Neural cell (in vitro differentiated cells): ENCODE data around the gene NYAP2. TPM values are rescaled to one million over a fixed set of nuclear protein-coding genes. Genes with fewer than 3 reads are reported as not detected.
A peak's percentile ranks its signal among the peaks of the same experiment; 100 is the strongest.

ENCODE experiments used
- H2AFZ ChIP-seq: fragments of 200-600, 300-800 bp; sonication (generic), shearing (Covaris generic); 2 replicates; pipeline ENCODE4 v1.6.0; 2014; ENCODE audit warnings: low read depth, mild to moderate bottlenecking, antibody characterized with exemption, low read length, moderate library complexity
- H3F3A ChIP-seq: fragments of 200-600 bp; shearing (Covaris generic); 2 replicates; pipeline ENCODE4 v1.6.1; 2016; ENCODE audit warnings: mild to moderate bottlenecking, moderate library complexity, mixed read lengths, antibody characterized with exemption, low read length; ENCODE audit not compliant: insufficient read depth, poor library complexity, severe bottlenecking
- H3K27ac ChIP-seq: fragments of 200-600, 300-800 bp; sonication (generic), shearing (Covaris generic); 2 replicates; pipeline ENCODE4 v1.5.1; 2014; ENCODE audit warnings: mild to moderate bottlenecking, low read length, moderate library complexity
- H3K27me3 ChIP-seq: fragments of 300-800, 200-600 bp; sonication (generic), shearing (Covaris generic); 2 replicates; pipeline ENCODE4 v1.6.0; 2014; ENCODE audit warnings: mild to moderate bottlenecking, low read depth, low read length, moderate library complexity; ENCODE audit not compliant: insufficient read depth
- H3K36me3 ChIP-seq: fragments of 300-800, 200-600 bp; sonication (generic), shearing (Covaris generic); 2 replicates; pipeline ENCODE4 v1.5.1; 2014; ENCODE audit warnings: mild to moderate bottlenecking, antibody characterized with exemption, low read length, moderate library complexity; ENCODE audit not compliant: insufficient read depth
- H3K4me2 ChIP-seq: fragments of 300-800, 200-600 bp; sonication (generic), shearing (Covaris generic); 2 replicates; pipeline ENCODE4 v1.6.0; 2014; ENCODE audit warnings: mild to moderate bottlenecking, low read length
- H3K4me3 ChIP-seq: fragments of 300-800, 200-600 bp; sonication (generic), shearing (Covaris generic); 2 replicates; pipeline ENCODE4 v1.5.1; 2014; ENCODE audit warnings: mild to moderate bottlenecking, low read length, moderate library complexity
- H3K79me2 ChIP-seq: fragments of 200-600 bp; shearing (Covaris generic); replicated peaks from 2 replicates; pipeline ENCODE4 v1.6.0; 2014; ENCODE audit warnings: mild to moderate bottlenecking, low read length, moderate library complexity; ENCODE audit not compliant: insufficient read depth
- H3K9ac ChIP-seq: fragments of 300-800, 200-600 bp; sonication (generic), shearing (Covaris generic); 2 replicates; pipeline ENCODE4 v1.6.1; 2016; ENCODE audit warnings: mild to moderate bottlenecking, low read length, mixed read lengths
- H3K9me2 ChIP-seq: fragments of 200-600 bp; shearing (Covaris generic); 2 replicates; pipeline ENCODE4 v1.6.1; 2016; ENCODE audit warnings: mild to moderate bottlenecking, low read length, mixed read lengths; ENCODE audit not compliant: insufficient read depth
- H3K9me3 ChIP-seq: fragments of 200-600, 300-800 bp; sonication (generic), shearing (Covaris generic); 2 replicates; pipeline ENCODE4 v1.6.1; 2016; ENCODE audit warnings: mild to moderate bottlenecking, mixed run types, low read length, moderate library complexity, mixed read lengths
- H4K20me1 ChIP-seq: fragments of 200-600 bp; shearing (Covaris generic); 2 replicates; pipeline ENCODE4 v1.6.1; 2016; ENCODE audit warnings: mild to moderate bottlenecking, mixed run types; ENCODE audit not compliant: insufficient read depth
- EP300 ChIP-seq: fragments of 450-650 bp; conservative IDR thresholded peaks from 2 replicates; pipeline ENCODE4 v1.6.1; 2014; ENCODE audit warnings: antibody characterized with exemption, mild to moderate bottlenecking, moderate library complexity; ENCODE audit not compliant: poor library complexity, severe bottlenecking
- EZH2 ChIP-seq: fragments of 200-600, 300-800 bp; shearing (Covaris generic), sonication (generic); IDR thresholded peaks from 2 replicates; pipeline ENCODE4 v1.6.1; 2014; ENCODE audit warnings: antibody characterized with exemption, low read length, borderline replicate concordance, mild to moderate bottlenecking; ENCODE audit not compliant: insufficient read depth, poor library complexity, severe bottlenecking
- MXI1 ChIP-seq: fragments of 450-650 bp; conservative IDR thresholded peaks from 2 replicates; pipeline ENCODE4 v1.6.1; 2014; ENCODE audit warnings: antibody characterized with exemption, mild to moderate bottlenecking; ENCODE audit not compliant: poor library complexity, severe bottlenecking
- POLR2AphosphoS5 ChIP-seq: IDR thresholded peaks from 2 replicates; pipeline ENCODE4 v1.6.1; 2012
- SMC3 ChIP-seq: fragments of 450-650 bp; conservative IDR thresholded peaks from 2 replicates; pipeline ENCODE4 v1.6.1; 2014; ENCODE audit warnings: antibody characterized with exemption, mild to moderate bottlenecking, moderate library complexity; ENCODE audit not compliant: poor library complexity
- TAF1 ChIP-seq: IDR thresholded peaks from 2 replicates; pipeline ENCODE4 v1.6.1; 2012; ENCODE audit warnings: low read depth
- polyA plus RNA-seq: library from polyadenylated mRNA; depleted of rRNA; stranded (reverse); fragments of >200 nt; gene quantifications from 2 replicates; pipeline ENCODE4 v1.2.3, GENCODE V29; 2014
- TF ChIP-seq, protein P1 (sequence below): fragments of 450-650 bp; IDR thresholded peaks from 2 replicates; pipeline ENCODE4 v1.5.1; 2014; ENCODE audit warnings: antibody characterized with exemption, mild to moderate bottlenecking, moderate library complexity; ENCODE audit not compliant: poor library complexity, severe bottlenecking
- TF ChIP-seq, protein P2 (sequence below): IDR thresholded peaks from 2 replicates; pipeline ENCODE4 v1.6.1; 2012; ENCODE audit warnings: borderline replicate concordance

NYAP2 gene
- polyA plus RNA-seq, 1 donor from 2014 or later = 0.98 TPM

DNA sequence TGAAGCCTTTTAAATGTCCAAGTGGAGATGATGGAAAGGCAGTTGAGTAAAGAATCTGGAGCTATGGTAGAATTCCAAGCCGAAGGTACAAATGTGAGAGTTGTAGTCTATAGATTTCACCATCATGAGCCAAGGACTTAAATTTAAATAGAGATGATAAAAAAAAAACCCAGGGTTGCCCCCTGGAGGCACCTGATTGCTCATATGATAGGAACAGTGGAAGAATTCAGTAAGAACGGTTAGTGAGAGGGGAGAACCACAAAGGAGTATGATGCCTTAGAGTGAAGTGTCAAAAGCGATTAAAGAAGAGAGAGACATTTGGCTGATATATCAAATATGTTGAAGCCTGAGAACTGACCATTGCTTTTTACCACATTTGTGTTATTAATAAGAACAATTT lies 11.9 kb downstream of the NYAP2 start:
- TF ChIP-seq MXI1 (no peak), EP300 (no peak), POLR2AphosphoS5 (no peak), SMC3 (no peak)
- H3K9ac ChIP-seq = no peak overlapping the region
- no peaks in the 10 kb centered on the region for H3K27me3 ChIP-seq
- H3F3A ChIP-seq = no peaks in the 10 kb centered on the region
- no peak overlapping the region for H3K4me3 ChIP-seq
- H3K79me2 ChIP-seq = no peaks in the 10 kb centered on the region
- peaks cover 5% of the 10 kb centered on the region for H3K36me3 ChIP-seq
- H2AFZ ChIP-seq = no peak overlapping the region
- H3K9me2 ChIP-seq = no peaks in the 10 kb centered on the region
- H3K27ac ChIP-seq = no peak overlapping the region
- H3K4me2 ChIP-seq = no peak overlapping the region
- H4K20me1 ChIP-seq = no peaks in the 10 kb centered on the region
- H3K9me3 ChIP-seq = no peaks in the 10 kb centered on the region

DNA sequence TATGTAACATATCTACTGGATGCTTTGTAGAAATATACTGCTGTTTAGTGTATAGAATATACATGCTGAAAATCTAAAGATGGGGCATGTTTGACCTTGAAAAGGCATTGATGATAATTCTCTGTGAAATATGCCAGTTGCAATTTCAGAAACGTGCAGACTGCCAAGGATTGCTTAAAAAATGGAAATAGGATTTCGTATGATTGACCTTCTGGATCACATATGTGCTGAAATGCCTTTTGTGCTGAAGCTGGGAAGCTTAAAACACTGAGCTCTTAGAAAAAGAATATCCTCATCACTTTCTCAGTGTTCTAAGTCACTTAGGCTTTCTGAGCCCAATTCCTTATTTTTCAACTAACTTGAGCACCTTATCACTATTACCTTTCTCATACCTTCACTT lies 14.3 kb downstream of the NYAP2 start:
- no peak overlapping the region for H3K9ac ChIP-seq
- H3K36me3 ChIP-seq = peaks cover 5% of the 10 kb centered on the region
- no peak overlapping the region for H2AFZ ChIP-seq
- TF ChIP-seq POLR2AphosphoS5 = no peak
- TF ChIP-seq SMC3 = no peak
- TF ChIP-seq MXI1 = no peak
- no peak for TF ChIP-seq EZH2
- TF ChIP-seq, protein P1, sequence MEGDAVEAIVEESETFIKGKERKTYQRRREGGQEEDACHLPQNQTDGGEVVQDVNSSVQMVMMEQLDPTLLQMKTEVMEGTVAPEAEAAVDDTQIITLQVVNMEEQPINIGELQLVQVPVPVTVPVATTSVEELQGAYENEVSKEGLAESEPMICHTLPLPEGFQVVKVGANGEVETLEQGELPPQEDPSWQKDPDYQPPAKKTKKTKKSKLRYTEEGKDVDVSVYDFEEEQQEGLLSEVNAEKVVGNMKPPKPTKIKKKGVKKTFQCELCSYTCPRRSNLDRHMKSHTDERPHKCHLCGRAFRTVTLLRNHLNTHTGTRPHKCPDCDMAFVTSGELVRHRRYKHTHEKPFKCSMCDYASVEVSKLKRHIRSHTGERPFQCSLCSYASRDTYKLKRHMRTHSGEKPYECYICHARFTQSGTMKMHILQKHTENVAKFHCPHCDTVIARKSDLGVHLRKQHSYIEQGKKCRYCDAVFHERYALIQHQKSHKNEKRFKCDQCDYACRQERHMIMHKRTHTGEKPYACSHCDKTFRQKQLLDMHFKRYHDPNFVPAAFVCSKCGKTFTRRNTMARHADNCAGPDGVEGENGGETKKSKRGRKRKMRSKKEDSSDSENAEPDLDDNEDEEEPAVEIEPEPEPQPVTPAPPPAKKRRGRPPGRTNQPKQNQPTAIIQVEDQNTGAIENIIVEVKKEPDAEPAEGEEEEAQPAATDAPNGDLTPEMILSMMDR = no peak
- no peak for TF ChIP-seq TAF1
- TF ChIP-seq, protein P2, sequence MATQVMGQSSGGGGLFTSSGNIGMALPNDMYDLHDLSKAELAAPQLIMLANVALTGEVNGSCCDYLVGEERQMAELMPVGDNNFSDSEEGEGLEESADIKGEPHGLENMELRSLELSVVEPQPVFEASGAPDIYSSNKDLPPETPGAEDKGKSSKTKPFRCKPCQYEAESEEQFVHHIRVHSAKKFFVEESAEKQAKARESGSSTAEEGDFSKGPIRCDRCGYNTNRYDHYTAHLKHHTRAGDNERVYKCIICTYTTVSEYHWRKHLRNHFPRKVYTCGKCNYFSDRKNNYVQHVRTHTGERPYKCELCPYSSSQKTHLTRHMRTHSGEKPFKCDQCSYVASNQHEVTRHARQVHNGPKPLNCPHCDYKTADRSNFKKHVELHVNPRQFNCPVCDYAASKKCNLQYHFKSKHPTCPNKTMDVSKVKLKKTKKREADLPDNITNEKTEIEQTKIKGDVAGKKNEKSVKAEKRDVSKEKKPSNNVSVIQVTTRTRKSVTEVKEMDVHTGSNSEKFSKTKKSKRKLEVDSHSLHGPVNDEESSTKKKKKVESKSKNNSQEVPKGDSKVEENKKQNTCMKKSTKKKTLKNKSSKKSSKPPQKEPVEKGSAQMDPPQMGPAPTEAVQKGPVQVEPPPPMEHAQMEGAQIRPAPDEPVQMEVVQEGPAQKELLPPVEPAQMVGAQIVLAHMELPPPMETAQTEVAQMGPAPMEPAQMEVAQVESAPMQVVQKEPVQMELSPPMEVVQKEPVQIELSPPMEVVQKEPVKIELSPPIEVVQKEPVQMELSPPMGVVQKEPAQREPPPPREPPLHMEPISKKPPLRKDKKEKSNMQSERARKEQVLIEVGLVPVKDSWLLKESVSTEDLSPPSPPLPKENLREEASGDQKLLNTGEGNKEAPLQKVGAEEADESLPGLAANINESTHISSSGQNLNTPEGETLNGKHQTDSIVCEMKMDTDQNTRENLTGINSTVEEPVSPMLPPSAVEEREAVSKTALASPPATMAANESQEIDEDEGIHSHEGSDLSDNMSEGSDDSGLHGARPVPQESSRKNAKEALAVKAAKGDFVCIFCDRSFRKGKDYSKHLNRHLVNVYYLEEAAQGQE = no peak
- H3K27me3 ChIP-seq = no peaks in the 10 kb centered on the region
- H3K9me2 ChIP-seq = no peaks in the 10 kb centered on the region
- H3K9me3 ChIP-seq = no peaks in the 10 kb centered on the region
- H3K79me2 ChIP-seq = no peaks in the 10 kb centered on the region
- H3K4me2 ChIP-seq = no peak overlapping the region
- no peaks in the 10 kb centered on the region for H4K20me1 ChIP-seq
- no peak overlapping the region for H3K27ac ChIP-seq
- H3F3A ChIP-seq = no peaks in the 10 kb centered on the region
- H3K4me3 ChIP-seq = no peak overlapping the region

DNA sequence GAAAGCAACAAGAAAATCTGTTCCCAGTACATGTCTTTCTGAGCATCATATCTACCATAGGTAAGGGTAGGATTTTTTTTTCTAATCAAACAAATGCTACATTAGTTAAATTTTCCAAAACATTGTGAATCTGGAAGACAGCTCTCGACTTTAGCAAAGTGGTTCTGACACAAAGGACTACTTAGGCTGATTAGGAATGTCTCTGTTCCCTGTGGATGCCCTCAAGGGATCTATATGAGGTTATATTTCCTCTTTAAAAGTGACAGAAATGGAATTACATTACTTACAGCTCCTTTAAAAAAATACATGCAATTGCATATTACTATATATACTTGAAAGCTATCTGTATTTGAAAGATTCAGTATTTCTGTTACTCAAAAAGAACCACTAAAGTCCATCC lies 15.4 kb downstream of the NYAP2 start:
- Histone ChIP-seq H3F3A (no peaks in the 10 kb centered on the region), H3K4me3 (no peak overlapping the region), H3K36me3 (no peaks in the 10 kb centered on the region), H3K4me2 (no peak overlapping the region), H3K9me3 (no peaks in the 10 kb centered on the region), H4K20me1 (no peaks in the 10 kb centered on the region), H3K9ac (no peak overlapping the region), H3K27me3 (no peaks in the 10 kb centered on the region), H2AFZ (no peak overlapping the region), H3K27ac (no peak overlapping the region), H3K79me2 (no peaks in the 10 kb centered on the region), H3K9me2 (no peaks in the 10 kb centered on the region)
- TF ChIP-seq, protein P2 = peak; percentile 73
- no peak for TF ChIP-seq SMC3
